Ureter (tissue), 1 donor: ENCODE measurements around the gene CD276. TPM values are rescaled to one million over a fixed set of nuclear protein-coding genes. Genes with fewer than 3 reads are reported as not detected.
"Not testable (repeated sequence)": the region's sequence is repeated elsewhere in the genome, so short reads cannot be mapped to it uniquely, and the experiment has no call there.

ENCODE experiments used
- DNase-seq: peaks from one replicate; pipeline ENCODE4 v3.0.0-alpha.2; 2020; ENCODE audit warnings: low spot score
- total RNA-seq: library from RNA; stranded (reverse); gene quantifications from one replicate; pipeline ENCODE4 v1.2.4, GENCODE V29; 2023
- donor health status: DM: yes; HTN: yes; CAD: no.

Gene CD276
- total RNA-seq, 1 donor from 2014 or later: 26.9 TPM

DNA sequence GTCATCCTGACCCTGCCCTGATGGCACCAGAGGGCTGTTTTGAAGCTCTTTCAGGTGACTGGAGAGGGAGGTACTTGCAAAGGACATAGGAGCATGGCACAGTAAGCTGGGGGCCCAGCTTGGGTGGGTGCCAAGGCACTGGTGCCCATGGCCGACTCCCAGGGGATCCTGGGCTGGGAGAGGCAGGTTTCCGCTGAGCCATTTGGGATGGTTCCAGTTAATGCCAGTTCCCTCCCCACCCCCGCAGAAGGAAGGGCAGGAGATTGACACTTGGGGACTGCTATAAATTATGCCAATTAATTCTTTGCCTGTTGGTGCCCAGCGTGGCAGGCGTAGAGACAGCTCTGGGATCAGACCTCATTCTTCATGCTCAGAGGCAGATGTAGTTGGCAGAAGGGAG lies 26.1 kb downstream of the CD276 start:
- DNase-seq: no peak

DNA sequence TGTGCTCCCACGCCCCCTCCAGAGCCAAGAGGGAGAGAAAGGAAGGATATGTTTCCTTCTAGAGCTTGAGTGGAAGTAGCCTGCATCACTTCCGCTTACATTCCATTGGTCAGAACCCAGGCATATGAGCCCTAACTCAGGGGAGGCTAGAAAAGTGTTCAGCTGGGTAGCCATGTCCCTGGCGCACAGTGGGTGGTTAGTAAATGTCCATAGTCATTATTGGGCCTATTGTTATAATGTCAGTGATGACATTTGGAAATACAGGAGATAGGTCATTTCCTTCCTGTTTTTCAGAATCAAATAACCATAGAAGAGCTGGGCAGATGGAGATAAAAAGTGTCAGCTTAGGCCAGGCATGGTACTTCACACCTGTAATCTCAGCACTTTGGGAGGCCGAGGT lies 27.3 kb downstream of the CD276 start:
- no peak for DNase-seq

DNA sequence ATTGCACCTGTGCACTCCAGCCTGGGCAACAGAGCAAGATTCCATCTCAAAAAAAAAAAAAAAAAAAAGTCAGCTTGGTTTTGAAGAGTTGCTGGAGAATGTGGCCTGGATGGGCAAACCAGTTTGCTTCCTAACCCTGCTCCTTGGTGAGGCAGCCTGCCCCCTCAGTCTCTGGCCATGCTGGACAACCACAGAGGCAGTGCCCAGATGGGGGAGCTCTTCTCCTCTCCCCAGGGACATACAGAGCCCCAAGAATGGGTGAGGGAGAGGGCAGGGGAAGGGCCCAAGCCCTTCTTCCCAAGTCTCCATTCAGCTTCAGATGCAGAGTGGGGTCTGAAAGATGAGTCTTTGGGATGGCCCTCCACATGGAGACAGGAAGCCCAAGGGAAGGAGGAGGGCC lies 27.9 kb downstream of the CD276 start:
- no peak for DNase-seq

DNA sequence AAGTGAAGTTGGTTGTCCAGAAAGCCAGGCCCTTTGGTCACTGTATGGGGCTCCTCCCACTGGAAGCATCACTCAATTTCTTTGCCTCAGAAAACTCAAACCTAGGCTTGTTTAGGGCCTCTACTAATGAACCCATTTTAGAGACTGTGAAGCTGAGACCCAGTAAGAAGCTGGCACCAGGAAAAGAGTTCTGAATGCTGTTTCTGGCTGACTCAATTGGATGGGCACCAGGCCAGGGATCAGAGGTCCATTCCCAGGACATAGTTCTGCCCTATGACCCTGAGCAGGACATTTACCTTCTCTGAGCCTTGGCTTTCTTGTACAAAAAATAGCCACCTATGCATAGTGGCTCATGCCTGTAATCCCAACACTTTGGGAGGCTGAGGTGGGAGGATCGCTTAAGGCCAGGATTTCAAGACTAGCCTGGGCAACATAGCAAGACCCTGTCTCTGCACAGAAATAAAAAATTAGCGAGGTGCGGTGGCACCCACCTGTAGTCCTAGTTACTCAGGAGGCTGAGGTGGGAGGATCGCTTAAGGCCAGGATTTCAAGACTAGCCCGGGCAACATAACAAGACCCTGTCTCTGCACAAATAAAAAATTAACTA lies 30.6 kb downstream of the CD276 start:
- DNase-seq: no peak

DNA sequence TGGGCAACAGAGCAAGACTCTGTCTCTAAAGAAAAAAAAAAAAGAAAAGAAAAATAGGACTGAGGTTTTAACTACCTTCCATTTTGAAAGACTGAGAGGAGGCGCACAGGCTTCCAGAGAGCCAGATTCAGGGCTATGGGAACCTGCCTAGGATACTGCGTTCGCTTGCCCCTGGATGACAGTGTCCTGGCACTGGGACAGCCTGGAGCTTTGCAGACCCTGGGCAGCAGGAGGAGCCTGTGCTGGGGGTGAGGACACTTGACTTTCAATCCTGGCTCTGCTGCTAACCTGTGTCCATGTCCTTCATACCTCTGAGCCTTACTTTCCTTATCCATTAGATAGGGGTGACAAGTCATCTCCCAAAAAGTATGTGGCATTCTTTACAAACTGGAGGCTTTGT lies 31.2 kb downstream of the CD276 start:
- no peak for DNase-seq

DNA sequence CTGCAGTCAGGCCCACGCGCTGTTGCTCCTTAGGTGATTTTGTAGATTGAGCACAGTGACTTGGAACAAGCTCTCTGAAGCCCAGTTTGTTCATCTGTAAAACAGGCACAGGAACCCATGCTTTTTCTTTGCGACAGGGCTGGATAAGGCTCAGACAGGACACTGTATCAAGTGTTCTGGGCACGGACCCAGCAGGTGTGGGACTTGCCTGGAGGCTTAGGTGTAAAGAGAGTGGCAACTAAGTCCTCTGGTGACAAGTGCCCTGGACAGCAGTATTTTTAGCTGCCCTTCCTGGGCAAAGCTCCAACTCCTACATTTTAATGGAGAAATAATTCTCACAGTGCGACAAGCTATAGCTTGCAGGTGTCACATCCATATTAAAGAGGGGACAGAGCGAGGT lies 32.2 kb downstream of the CD276 start:
- no peak for DNase-seq

DNA sequence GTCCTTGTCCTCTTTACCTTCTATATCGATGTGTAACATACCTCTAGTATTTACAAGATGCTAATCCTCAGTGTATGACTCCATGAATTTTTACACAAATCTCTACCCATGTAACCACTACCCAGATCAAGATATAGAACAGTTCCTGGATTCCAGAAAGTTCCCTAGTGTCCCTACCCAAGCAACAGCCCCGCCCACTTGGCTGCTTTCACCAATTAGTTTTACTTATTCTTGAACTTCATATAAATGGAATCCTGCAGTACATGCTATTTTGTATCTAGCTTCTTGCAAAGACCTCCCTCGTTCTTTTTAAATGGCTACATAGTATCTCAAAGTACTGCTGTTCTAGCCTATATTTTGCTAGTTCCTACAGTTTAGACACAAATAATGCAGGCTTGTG lies 33.0 kb downstream of the CD276 start:
- no peak for DNase-seq

DNA sequence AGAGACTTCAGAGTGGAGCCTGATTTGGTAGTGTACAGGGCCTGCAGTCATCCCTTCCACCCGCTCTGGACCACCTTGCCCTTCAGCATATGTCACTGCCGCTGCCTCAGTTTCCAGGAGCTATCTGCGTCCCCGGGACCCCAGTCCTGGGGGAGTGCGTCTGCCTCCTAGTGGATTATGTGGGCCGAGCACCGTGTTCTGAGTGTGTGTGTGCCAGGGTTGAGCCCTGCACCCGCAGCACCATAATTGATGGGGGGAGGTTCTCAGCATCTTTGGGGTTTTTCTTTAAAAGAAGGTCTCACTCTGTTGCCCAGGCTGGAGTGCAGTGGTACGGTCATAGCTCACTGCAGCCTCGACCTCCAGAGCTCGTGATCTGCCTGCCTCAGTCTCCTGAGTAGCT lies 33.6 kb downstream of the CD276 start:
- no peak for DNase-seq

DNA sequence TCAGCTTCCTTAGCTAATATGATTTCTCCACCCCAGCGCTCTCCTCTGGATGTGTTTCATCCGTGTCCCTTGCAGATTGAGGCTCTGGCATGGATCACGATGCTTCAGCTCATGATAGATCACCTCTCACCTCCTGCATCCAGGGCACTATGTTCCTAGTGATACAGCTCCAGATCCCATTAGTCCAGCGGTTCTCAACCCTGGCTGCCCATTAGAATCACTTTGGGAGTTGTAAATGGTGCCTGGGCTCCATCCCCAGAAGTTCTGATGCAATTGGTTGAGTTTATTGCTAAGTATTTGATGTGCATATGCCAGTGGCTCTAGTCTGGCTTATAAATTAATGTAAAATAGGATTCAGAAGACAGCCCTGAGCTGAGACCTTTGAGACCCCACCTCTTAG lies 34.5 kb downstream of the CD276 start:
- DNase-seq: no peak

DNA sequence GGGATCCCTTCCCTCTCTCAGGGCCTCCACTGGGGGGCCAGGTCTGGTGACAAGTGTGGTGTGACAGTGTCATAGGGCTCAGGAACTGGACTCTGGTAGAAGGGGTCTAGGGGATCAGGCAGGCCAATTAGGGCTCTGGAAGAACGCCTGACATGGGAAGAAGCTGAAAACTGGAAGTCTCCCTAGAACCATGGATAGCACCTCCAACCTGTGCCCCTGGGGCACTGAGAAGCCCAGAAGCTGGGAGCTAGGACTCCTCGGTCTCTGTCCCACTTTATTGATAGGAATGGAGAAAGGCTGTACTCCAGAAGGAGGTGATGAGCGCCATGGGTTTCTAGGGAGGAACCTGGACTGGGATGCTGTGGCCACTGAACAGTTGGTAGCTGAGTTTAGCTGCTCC lies 38.2 kb downstream of the CD276 start:
- DNase-seq: no peak

DNA sequence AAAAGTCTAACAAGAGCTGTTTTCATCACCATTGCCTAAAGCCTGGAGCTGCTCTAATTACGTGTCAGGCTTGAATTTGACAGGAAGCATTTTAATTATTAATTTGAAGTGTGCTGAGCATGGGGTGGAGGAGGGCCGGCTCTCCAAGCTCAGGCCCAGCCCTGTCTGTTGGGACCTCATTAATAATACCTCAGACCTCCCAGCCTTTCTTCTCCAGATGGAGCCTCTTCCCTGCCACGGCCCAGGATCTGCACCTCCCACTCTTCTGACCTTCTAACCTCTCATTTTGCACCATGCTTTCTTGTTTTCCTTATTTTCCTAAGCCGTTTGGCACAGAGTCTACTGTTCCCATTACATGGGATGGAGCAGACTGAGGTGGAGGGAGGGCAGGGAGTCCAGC lies 39.0 kb downstream of the CD276 start:
- DNase-seq: no peak

DNA sequence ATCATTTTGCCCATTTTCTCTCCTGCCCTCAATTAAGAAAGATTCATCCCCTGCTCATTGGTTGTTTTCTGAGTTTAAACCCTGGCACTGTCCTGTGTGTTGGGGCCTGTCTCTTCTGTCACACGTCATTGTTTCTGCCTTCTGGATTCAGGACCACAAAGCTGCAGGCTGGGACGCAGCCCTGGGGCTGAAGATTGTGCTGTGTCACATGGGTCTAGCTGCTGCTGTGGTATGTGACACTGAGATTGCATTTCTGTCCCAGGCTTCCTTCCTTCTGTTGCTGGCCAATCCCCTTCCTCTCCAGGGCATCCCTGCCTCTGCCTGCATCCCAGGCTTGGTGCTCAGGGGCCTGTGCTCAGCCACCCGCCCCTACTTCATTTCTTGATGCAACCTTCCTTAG lies 40.0 kb downstream of the CD276 start:
- no peak for DNase-seq

DNA sequence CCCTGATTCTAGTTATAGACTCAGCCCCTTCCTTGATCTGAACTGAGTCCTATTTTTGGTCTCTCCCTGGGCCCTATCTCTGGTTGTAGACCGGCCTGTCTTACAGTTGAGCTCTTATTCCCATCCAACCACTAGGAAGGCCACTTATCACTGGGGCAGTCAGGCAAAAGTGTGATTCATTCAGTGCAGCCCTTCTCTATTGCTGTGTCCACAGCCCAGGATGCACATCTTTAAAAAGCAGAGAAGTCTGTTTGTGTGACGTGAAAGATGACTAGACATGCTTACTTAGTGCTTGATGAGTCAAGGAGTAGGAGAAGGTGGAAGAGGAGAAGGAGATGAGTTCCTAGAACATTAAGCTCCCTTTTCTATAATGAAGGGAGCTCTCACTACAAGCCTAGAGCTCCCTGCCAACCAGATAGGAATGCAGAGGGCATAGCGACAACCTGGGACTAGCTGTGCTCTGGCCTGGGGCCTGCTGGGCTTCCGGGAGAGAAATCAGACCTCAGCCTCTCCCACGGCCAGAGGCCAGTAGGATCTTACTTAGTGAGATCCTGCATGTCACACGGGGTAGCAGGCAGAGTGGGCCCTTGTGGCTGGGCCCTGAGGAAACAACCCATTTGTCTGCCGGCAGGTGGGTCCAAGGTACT lies 43.3 kb downstream of the CD276 start:
- no peak for DNase-seq

DNA sequence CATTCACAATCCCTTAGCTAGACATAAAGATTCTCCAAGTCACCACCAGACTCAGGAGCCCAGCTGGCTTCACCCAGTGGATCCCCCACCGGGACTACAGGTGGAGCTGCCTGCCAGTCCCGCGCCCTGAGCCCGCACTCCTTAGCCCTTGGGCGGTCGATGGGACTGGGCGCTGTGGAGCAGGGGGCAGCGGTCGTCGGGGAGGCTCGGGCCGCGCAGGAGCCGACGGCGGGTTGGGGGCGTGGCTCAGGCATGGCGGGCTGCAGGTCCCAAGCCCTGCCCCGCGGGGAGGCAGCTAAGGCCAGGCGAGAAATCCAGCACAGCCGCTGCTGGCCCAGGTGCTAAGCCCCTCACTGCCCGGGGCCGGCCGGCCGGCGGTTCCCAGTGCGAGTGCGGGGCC lies 47.9 kb downstream of the CD276 start:
- DNase-seq: not testable (repeated sequence)

DNA sequence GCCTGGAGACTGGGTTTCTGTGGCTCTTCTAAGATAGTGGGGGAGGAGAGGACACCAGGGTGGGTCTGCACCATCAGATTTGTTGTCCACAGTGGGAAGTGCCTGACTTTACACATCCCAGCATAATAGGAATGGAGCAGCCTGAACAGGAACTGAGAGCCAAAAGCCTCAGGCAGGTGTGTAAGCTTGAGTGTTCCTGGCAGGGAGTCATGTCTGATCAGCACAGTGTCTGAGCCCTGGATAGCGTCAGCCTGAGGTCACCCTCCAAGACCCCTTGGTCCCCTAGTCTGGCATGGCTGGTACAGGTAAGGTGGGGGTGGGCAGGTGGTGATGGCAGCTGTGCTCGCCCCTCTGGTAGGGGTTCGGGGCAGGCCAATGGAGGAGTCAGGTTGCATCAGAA lies 48.7 kb downstream of the CD276 start:
- DNase-seq: no peak

DNA sequence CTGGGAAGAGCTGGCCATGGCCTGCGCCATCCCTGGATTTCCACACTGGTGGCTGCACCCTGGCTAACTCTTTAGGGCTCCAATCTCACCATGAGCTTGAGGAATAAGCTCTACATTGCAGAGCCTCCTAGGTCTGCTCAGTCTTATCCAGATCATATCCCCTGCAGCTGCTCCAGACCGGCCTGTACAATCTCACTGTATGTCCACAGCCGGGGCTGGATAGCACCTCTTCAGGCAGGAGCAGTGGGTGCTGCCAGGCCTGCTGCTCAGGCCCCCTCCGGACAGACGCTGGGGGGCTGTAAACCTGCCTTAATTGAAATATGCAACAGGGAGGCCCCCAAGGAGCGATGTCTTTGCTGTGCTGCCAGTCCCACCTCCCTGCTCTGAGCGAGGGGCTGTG lies 53.4 kb downstream of the CD276 start:
- DNase-seq: no peak

DNA sequence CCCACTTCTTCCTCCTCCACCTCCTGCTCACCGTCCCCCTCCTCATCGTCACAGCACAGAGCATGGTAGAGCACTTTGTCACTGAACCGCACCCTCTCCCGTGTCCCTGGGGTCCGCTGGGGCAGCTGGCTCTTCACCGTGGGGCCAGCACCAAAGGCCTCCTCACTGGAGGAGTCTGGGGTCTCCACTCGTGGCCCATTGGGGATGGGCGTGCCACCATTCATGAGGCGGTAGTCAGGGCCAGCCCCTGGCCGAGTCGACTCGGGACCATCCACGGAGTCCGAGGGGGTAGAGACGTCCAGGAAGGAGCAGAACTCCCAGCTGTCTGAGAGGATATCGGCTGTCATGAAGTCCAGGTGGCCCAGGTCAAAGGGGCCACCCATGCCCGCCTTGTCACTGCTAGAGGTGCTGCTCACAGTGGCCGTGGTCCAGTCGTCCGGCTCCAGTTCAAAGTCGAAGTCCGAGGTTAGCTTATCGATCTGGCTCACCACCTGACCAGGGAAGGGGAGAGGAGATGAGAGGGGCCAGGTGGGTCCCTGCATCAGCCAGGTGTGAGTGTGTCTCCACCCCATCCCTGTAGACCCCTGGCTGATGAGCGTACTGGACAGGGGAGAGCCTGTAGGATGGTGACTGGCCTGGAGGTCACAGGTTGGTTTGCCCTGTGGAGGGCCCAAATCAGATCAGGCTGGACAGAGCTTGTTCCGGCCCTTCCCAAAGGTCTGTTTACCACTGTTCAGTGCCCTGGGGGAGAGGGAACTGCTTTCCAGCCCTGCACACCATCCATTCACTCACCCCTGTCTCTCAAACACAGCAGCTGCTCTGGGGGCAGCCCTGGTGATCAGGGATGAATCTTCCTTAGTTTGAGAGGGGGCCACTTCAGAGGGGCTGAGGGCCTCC lies 56.2 kb downstream of the CD276 start:
- no peak for DNase-seq

DNA sequence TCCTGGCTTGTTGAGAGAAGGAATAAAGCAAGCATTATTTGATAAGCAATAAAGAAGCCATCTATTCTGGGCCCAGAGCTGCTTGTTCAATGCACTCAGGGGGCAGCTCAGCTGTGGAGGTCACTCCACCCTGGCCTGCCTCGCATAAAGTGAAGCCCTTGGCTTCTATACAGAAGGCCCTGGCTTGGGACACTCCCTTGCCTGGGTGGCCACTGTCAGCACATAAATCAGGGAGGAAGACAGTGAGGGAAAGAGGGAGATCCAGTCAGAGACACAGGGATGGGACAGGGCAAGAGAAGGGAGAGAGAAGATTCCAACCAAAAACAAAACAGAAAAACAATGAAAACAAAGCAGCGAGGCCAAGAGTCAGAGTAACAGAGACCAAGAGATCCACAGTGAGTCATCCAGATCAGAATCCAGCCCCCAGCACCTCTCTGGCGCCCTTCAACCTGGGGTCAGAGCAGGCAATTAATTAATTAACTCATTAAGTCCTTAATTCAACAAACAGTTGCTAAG lies 57.2 kb downstream of the CD276 start:
- DNase-seq: no peak

DNA sequence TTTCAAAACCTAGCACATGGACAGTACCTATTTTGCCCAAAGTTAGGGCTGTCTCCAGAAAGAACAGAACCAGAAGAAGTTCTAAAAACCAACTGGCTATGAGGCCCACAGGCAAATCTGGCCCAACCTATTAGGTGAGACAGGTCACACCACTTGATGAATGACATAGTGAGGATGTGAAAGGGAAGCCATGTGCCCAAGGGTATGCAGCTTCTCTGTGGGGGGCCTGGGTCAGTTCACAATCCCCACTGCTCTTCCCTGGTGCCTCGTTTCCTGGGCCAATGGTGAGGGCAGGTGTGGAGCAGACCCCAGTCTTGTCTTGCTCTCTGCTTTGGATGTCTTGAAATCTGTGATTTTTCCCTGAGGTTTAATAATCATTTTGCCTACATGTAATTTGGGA lies 60.1 kb downstream of the CD276 start:
- DNase-seq: no peak

DNA sequence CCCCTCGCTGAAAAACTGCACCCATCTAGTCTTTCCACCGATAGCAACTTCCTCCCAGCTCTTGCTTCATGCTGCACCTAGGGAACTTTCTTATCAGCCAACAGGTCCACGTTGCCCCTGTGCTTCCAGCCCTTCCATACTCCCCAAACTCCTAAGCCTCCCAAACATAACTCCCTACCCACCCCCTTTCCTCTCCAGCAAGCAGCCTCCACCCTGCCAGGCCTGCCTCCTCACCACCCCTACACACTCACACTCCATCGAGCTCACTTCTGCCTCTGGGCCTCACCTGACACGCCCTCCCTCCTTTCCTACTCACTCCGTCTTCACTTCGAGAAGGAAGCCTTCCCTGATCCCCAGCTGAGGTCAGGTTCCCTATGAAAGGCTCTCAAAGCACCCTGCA lies 60.9 kb downstream of the CD276 start:
- DNase-seq: no peak

DNA sequence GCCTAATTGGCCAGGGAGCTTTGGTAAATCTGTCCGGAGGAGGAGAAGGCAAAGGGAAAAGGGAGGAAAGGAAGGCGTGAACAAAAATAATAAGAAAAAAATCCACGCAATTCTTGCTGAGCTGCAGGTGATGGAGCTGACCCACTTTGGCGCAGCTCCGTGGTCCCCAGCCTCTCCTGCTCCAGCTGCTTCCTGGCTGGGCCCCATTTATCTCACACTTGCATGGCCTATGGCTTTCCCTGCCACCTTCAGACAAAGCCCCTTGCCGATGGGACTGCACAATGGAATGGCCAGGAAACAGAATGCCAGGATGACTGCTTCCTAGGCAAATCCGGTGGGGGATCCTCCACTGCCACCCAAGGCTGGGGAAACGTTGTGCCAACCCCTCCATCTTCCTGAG lies 62.1 kb downstream of the CD276 start:
- no peak for DNase-seq

DNA sequence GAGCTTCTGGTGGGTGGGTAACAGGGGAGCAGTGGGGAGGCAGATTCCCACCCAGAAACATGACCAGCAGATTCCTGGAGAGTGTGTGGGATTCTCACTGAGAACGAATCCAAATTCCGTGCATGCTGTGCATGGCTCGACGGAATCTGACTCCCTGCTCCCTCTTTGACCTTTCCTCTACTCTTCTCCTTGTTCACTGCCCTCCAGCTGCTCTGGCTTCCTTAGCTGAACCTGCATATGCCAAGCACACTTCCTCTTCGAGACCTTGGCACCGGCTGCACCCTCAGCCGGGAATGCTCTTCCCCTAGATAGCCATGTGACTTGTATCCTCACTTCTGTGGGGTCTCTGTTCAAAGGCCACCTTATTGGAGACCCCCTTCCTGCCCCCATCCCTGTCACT lies 62.7 kb downstream of the CD276 start:
- no peak for DNase-seq
